Measurements from ENCODE around the gene MED17.

MED17 gene

GRCh38 chr11:93766504-93766903, 17.6 kb upstream of the MED17 start:
- ATAC-seq, result no peak

GRCh38 chr11:93767018-93767417, 17.1 kb upstream of the MED17 start:
- TF ChIP-seq TSHZ2 (CRISPR knock-in tag; IDR thresholded peaks at IDR 0.05) (no peak), RARB (CRISPR knock-in tag; IDR thresholded peaks at IDR 0.05) (no peak), OSR1 (CRISPR knock-in tag; IDR thresholded peaks at IDR 0.05) (no peak), ZC3H10 (CRISPR knock-in tag; IDR thresholded peaks at IDR 0.05) (no peak)
- ATAC-seq, result no peak

More at GRCh38 chr11:93766504-93766903, 17.6 kb upstream of the MED17 start:
- no peak for TF ChIP-seq SNAI2 (CRISPR knock-in tag; IDR thresholded peaks at IDR 0.05)
- TF ChIP-seq RARB (CRISPR knock-in tag; IDR thresholded peaks at IDR 0.05), result no peak
- no peak for TF ChIP-seq CSDC2 (CRISPR knock-in tag; IDR thresholded peaks at IDR 0.05)
- TF ChIP-seq GLIS3 (CRISPR knock-in tag; IDR thresholded peaks at IDR 0.05), result no peak
- TF ChIP-seq ZFP30 (CRISPR knock-in tag; IDR thresholded peaks at IDR 0.05), result no peak
- TF ChIP-seq CREB5 (CRISPR knock-in tag; IDR thresholded peaks at IDR 0.05; ENCODE audit: low read depth), result no peak
- no peak for TF ChIP-seq ZNF565 (CRISPR knock-in tag; conservative IDR thresholded peaks at IDR 0.05; ENCODE audit: low read depth)
- TF ChIP-seq TCF4 (CRISPR knock-in tag; IDR thresholded peaks at IDR 0.05; ENCODE audit: borderline replicate concordance), result no peak
- TF ChIP-seq OSR1 (CRISPR knock-in tag; IDR thresholded peaks at IDR 0.05), result no peak

GRCh38 chr11:93770160-93770559, 13.9 kb upstream of the MED17 start:
- ATAC-seq, result no peak

GRCh38 chr11:93772123-93772522, 12.0 kb upstream of the MED17 start:
- no peak for ATAC-seq
- TF ChIP-seq ZNF8 (CRISPR knock-in tag; IDR thresholded peaks at IDR 0.05) (no peak), ZC3H10 (CRISPR knock-in tag; IDR thresholded peaks at IDR 0.05) (no peak), RARB (CRISPR knock-in tag; IDR thresholded peaks at IDR 0.05) (no peak), SNAI2 (CRISPR knock-in tag; IDR thresholded peaks at IDR 0.05) (no peak), ZNF565 (CRISPR knock-in tag; conservative IDR thresholded peaks at IDR 0.05; ENCODE audit: low read depth) (no peak), ZFP3 (CRISPR knock-in tag; IDR thresholded peaks at IDR 0.05) (no peak), POU6F1 (CRISPR knock-in tag; IDR thresholded peaks at IDR 0.05; ENCODE audit: borderline replicate concordance, low read depth) (no peak), OSR1 (CRISPR knock-in tag; IDR thresholded peaks at IDR 0.05) (no peak), CREB5 (CRISPR knock-in tag; IDR thresholded peaks at IDR 0.05; ENCODE audit: low read depth) (no peak), CSRNP3 (CRISPR knock-in tag; IDR thresholded peaks at IDR 0.05) (no peak), GLIS3 (CRISPR knock-in tag; IDR thresholded peaks at IDR 0.05) (no peak), PATZ1 (CRISPR knock-in tag; IDR thresholded peaks at IDR 0.05; ENCODE audit: borderline replicate concordance) (no peak), TSHZ2 (CRISPR knock-in tag; IDR thresholded peaks at IDR 0.05) (no peak), ESRRG (CRISPR knock-in tag; IDR thresholded peaks at IDR 0.05) (no peak)

More at GRCh38 chr11:93770160-93770559, 13.9 kb upstream of the MED17 start:
- TF ChIP-seq PPARA (CRISPR knock-in tag; IDR thresholded peaks at IDR 0.05; ENCODE audit: borderline replicate concordance) (no peak), ZNF8 (CRISPR knock-in tag; IDR thresholded peaks at IDR 0.05) (no peak), ZFP3 (CRISPR knock-in tag; IDR thresholded peaks at IDR 0.05) (no peak), CSRNP3 (CRISPR knock-in tag; IDR thresholded peaks at IDR 0.05) (no peak)

Data from SK-N-SH treated with all-trans-retinoic acid at 6 μM for 48 hours (cell line).